ENCODE measurements around the gene CYP2B6.
"Not testable (repeated sequence)": the region's sequence is repeated elsewhere in the genome, so short reads cannot be mapped to it uniquely, and the experiment has no call there.

CYP2B6 gene

DNA sequence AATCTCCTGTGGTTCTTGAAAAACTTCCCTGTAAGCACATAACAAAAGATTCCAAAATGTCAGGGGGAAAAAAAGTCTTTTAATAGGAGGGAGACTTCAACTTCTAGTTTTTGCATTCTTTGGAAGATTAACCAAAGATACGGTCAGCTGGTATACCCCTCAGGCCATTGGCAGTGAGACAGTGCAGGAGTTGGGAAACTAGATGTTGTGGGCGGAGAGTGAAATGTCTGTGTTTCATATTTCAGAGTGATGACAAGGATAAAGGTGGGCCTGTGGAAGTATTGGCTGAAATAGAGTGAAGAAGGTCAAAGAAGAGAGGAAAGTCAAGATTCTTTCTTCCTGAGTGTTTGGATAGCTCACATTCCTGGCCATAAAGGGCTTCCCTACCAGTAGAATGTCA lies 40.8 kb downstream of the CYP2B6 start:
- no peak for DNase-seq (ENCODE audit: low spot score)

- not testable (repeated sequence) for DNase-seq (ENCODE audit: low spot score)
These were observed 42.2 kb downstream of the CYP2B6 start for GRCh38 chr19:41033324-41033723.

DNA sequence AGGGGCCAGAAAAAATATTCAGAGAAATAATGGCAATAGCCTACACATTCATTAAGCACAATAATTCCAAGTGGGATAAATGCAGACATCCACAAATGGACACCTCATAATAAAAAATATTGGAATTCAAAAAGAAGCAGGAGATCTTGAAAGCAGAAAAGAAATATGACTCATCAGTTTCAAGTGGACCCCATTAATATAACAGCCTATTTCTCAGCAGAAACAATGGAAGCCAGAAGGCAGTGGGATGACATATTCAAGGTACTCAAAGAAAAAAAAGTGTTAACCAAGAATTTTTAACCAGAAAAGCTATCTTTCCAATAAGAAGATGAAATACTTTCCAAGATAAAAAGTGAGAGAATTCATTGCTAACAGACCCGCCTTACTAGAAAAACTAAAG lies 48.7 kb downstream of the CYP2B6 start:
- DNase-seq (ENCODE audit: low spot score) = no peak

GRCh38 chr19:41045095-41045494 lies 54.0 kb downstream of the CYP2B6 start:
- not testable (repeated sequence) for DNase-seq (ENCODE audit: low spot score)

DNA sequence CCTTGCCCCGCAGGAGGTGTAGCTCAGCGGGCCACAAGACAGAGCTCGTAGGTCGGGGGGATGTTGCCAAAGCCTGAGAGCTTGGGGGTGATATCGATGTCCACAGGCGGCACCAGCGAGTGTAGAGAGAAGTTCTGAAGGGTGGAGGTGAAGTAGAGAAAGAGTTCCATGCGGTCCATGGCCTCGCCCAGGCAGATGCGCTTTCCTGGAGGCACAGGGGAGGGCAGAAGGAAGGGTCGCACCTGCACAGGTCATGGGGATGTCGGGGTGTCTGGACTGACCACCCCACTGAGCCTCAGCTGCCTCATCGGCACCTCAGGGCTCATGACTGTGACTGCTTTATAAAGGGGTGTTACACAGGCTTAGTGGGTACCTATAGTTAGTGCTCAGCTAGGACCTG lies 59.3 kb downstream of the CYP2B6 start:
- DNase-seq (ENCODE audit: low spot score) = no peak

GRCh38 chr19:41052162-41052561 lies 61.1 kb downstream of the CYP2B6 start:
- DNase-seq (ENCODE audit: low spot score) = not testable (repeated sequence)

DNA sequence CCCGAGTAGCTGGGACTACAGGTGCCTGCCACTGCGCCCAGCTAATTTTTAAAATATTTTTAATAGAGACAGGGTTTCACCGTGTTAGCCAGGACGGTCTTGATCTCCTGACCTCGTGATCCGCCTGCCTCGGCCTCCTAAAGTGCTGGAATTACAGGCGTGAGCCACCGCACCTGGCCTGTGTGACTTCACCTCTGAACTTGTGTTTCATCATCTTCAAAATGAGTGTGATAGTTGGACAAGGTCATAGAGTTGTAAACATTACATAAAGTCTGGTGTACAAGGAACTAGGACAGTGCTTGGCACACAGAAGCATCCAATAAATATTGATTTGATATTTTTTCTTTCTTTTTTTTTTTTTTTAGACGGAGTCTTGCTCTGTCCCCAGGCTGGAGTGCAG lies 62.2 kb downstream of the CYP2B6 start:
- not testable (repeated sequence) for DNase-seq (ENCODE audit: low spot score)

DNA sequence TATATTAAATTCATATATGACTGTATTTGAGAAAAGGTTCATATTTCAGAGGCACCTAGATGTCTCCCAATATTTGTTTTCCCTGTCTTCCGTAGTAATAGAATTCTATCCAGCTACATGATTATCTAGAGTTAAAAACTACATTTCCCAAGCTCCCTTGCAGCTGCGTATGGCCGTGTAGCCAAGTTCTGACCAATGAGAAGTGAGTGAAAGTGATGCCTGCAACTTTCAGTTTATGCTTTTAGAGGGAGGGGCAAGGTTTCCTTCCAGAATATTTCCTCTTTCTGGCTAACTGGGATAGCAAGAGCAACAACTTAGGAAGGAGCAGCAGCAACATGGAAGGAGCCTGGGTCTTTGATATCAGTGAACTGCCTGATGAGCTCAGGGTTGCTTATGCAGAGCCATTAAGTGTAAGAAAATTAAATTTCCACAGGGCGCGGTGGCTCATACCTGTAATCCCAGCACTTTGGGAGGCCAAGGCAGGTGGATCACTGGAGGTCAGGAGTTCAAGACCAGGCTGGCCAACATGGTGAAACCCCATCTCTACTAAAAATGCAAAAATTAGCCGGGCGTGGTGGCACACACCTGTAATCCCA lies 74.0 kb downstream of the CYP2B6 start:
- DNase-seq (ENCODE audit: low spot score) = no peak

All from Ammon's horn (tissue), 1 donor.